GM21717 (cell line): ENCODE results near the gene AHSP.
A peak's percentile ranks its signal among the peaks of the same experiment; 100 is the strongest.
"Not testable (repeated sequence)": the region's sequence is repeated elsewhere in the genome, so short reads cannot be mapped to it uniquely, and the experiment has no call there.

Experiments used
- ATAC-seq: cut with Tn5 transposase; IDR thresholded peaks from one replicate; pipeline ENCODE4 v1.9.1; 2021; ENCODE audit warnings: mild to moderate bottlenecking, moderate library complexity; ENCODE audit not compliant: unreplicated experiment

AHSP gene

GRCh38 chr16:31499928-31500327 is 27.8 kb upstream of the AHSP start:
- ATAC-seq, result no peak

GRCh38 chr16:31501226-31501965 is 26.3 kb upstream of the AHSP start:
- no peak for ATAC-seq

GRCh38 chr16:31501966-31502348 is 25.7 kb upstream of the AHSP start:
- ATAC-seq, result no peak

- no peak for ATAC-seq
These were observed 24.7 kb upstream of the AHSP start for GRCh38 chr16:31502981-31503380.

- ATAC-seq, result not testable (repeated sequence)
These were observed 24.1 kb upstream of the AHSP start for GRCh38 chr16:31503555-31503954.

- ATAC-seq, result no peak
These were observed 23.5 kb upstream of the AHSP start for GRCh38 chr16:31504159-31504558.

GRCh38 chr16:31505483-31505882 is 22.2 kb upstream of the AHSP start:
- ATAC-seq, result no peak

GRCh38 chr16:31507617-31507928 is 20.1 kb upstream of the AHSP start:
- peak; percentile 2 for ATAC-seq

GRCh38 chr16:31507929-31508705 is 19.6 kb upstream of the AHSP start, which contains the start of gene RUSF1:
Gene RUSF1, minus strand, starts transcription at chr16:31508391. Its CDS starts 18 bp downstream, at chr16:31508373.
- ATAC-seq, result peak; percentile 78

- ATAC-seq, result no peak
These were observed 18.9 kb upstream of the AHSP start for GRCh38 chr16:31508706-31509195.

GRCh38 chr16:31513126-31513525 is 14.6 kb upstream of the AHSP start:
- ATAC-seq, result no peak

GRCh38 chr16:31513884-31514283 is 13.8 kb upstream of the AHSP start:
- no peak for ATAC-seq

- ATAC-seq, result no peak
These were observed 9.8 kb upstream of the AHSP start for GRCh38 chr16:31517800-31518402.

- no peak for ATAC-seq
These were observed 7.8 kb upstream of the AHSP start for GRCh38 chr16:31519759-31520431.

- no peak for ATAC-seq
These were observed 6.3 kb upstream of the AHSP start for GRCh38 chr16:31521368-31521767.

- ATAC-seq, result no peak
These were observed 5.6 kb upstream of the AHSP start for GRCh38 chr16:31522071-31522470.

- ATAC-seq, result not testable (repeated sequence)
These were observed 3.9 kb upstream of the AHSP start for GRCh38 chr16:31523768-31524167.

GRCh38 chr16:31525113-31525512 is 2.6 kb upstream of the AHSP start:
- ATAC-seq, result no peak

- ATAC-seq, result no peak
These were observed 915 bp downstream of the AHSP start for GRCh38 chr16:31528523-31529107.

- no peak for ATAC-seq
These were observed 1.6 kb downstream of the AHSP start for GRCh38 chr16:31529108-31529936.
